HG03196 (cell line): ENCODE data around the gene TUBB2B.
"Not testable (repeated sequence)": the region's sequence is repeated elsewhere in the genome, so short reads cannot be mapped to it uniquely, and the experiment has no call there.

Experiments
- ATAC-seq: cut with Tn5 transposase; IDR thresholded peaks from one replicate; pipeline ENCODE4 v1.9.1; 2021; ENCODE audit not compliant: unreplicated experiment

Gene TUBB2B

GRCh38 chr6:3190779-3191178 lies 36.7 kb downstream of the TUBB2B start:
- ATAC-seq: no peak

GRCh38 chr6:3190056-3190455 lies 37.4 kb downstream of the TUBB2B start:
- ATAC-seq: no peak

GRCh38 chr6:3189192-3189591 lies 38.3 kb downstream of the TUBB2B start:
- not testable (repeated sequence) for ATAC-seq

- no peak for ATAC-seq
Observed at GRCh38 chr6:3188262-3188661, 39.2 kb downstream of the TUBB2B start.

- ATAC-seq: no peak
Observed at GRCh38 chr6:3186974-3187382, 40.5 kb downstream of the TUBB2B start.

GRCh38 chr6:3183066-3183465 lies 44.4 kb downstream of the TUBB2B start:
- ATAC-seq: no peak

GRCh38 chr6:3181105-3181504 lies 46.3 kb downstream of the TUBB2B start:
- no peak for ATAC-seq

- ATAC-seq: not testable (repeated sequence)
Observed at GRCh38 chr6:3179945-3180344, 47.5 kb downstream of the TUBB2B start.

- ATAC-seq: not testable (repeated sequence)
Observed at GRCh38 chr6:3178666-3179065, 48.8 kb downstream of the TUBB2B start.

- no peak for ATAC-seq
Observed at GRCh38 chr6:3176562-3177355, 50.7 kb downstream of the TUBB2B start.

- no peak for ATAC-seq
Observed at GRCh38 chr6:3175715-3176402, 51.6 kb downstream of the TUBB2B start.
